ENCODE results near the gene CLEC4F.

CLEC4F gene

GRCh38 chr2:70828914-70829824 is 8.8 kb upstream of the CLEC4F start:
- DNase-seq (ENCODE audit: insufficient read length, low spot score): no peak

DNA sequence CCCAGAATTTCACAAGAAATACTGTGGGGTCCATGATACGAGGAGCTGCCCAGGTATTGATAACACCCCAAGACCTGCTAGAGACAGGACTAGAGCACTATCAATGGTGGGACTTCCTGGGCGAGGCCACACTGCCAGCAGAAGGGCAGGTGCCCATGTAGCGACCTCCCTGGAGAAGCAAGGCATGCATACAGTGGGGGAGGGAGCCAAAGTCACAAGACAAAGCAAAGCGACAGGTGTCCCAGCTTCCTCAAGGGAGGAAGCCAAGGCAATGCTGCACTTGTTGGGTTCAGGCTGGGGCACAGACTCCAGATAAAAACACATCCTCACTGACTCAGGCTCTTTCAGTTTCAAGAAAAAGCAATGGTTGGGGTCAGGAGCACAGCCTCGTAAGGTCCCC is 7.7 kb upstream of the CLEC4F start:
- TF ChIP-seq PAX5 (IDR thresholded peaks at IDR 0.05; ENCODE audit: insufficient read depth, low read length, severe bottlenecking) (no peak), POLR2A (IDR thresholded peaks at IDR 0.05; ENCODE audit: low read depth, low read length) (no peak), TAF1 (IDR thresholded peaks at IDR 0.05; ENCODE audit: low read depth, low read length) (no peak), POLR2AphosphoS5 (IDR thresholded peaks at IDR 0.05; ENCODE audit: low read depth, low read length) (no peak), SPI1 (IDR thresholded peaks at IDR 0.05; ENCODE audit: low read depth, low read length) (no peak), POU2F2 (IDR thresholded peaks at IDR 0.05; ENCODE audit: low read depth, low read length) (no peak)
- FAIRE-seq (no peak), DNase-seq (ENCODE audit: insufficient read length, low spot score) (no peak)

More at GRCh38 chr2:70828914-70829824, 8.8 kb upstream of the CLEC4F start:
- no peak for FAIRE-seq
- no peak for TF ChIP-seq POLR2A (IDR thresholded peaks at IDR 0.05; ENCODE audit: low read depth, low read length)
- TF ChIP-seq SPI1 (IDR thresholded peaks at IDR 0.05; ENCODE audit: low read depth, low read length): no peak
- TF ChIP-seq POLR2AphosphoS5 (IDR thresholded peaks at IDR 0.05; ENCODE audit: low read depth, low read length): no peak
- TF ChIP-seq POU2F2 (IDR thresholded peaks at IDR 0.05; ENCODE audit: low read depth, low read length): no peak
- TF ChIP-seq TAF1 (IDR thresholded peaks at IDR 0.05; ENCODE audit: low read depth, low read length): no peak
- TF ChIP-seq PAX5 (IDR thresholded peaks at IDR 0.05; ENCODE audit: insufficient read depth, low read length, severe bottlenecking): no peak

DNA sequence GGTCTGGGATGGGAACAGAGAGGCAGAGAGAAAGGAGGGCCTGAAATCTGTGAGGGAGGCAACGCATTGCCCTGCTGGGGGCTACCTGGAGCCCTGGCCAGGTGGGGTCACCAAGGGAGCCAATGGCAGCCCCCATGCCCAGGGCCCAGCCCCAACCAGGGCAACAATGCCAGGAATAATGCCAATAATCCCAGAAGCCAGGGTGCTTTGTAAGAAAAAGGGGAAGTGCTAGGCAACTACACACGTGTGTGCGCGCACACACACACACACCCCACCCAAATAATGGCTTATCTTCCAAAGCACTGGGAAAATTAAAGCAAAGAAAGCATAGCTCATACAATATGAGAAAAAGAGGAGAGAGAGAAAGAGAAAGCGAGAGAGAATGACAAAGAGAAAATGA is 7.0 kb upstream of the CLEC4F start:
- DNase-seq (ENCODE audit: insufficient read length, low spot score): no peak
- FAIRE-seq: no peak
- TF ChIP-seq POLR2AphosphoS5 (IDR thresholded peaks at IDR 0.05; ENCODE audit: low read depth, low read length) (no peak), SPI1 (IDR thresholded peaks at IDR 0.05; ENCODE audit: low read depth, low read length) (0 out of 2 replicates have a peak, but pooled peaks have one; percentile 18), PAX5 (IDR thresholded peaks at IDR 0.05; ENCODE audit: insufficient read depth, low read length, severe bottlenecking) (no peak)

DNA sequence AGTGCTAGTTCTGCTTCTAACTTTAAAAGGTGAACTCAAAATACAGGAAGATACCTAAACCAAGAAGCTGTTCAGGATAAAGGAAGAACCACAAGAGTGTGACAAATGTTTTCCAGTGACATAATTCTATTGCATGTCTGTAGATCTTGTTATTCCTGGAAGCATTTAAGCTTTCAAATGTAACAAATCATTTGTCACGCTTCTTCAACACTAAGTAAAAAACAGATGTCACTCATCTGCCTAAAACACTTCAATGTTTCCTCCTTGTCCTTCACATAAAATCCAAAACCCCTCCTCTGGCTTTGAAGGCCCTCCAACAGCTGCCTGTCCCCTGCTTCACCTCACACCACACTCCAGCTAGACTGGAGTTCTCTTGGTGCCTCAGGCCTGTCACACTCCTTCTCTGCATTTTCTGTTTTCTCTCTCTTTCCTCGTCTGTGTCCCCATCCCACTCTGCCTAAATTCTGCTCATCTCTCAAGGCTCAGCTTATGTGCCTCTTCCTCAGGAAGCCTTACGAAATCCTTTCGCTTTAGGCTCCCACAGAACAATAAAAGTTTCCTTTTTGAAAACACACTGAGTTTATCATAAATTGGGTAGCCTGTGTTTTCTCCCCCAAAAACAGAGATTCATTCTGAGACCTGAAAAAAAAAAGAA is 6.4 kb upstream of the CLEC4F start:
- TF ChIP-seq PAX5 (IDR thresholded peaks at IDR 0.05; ENCODE audit: insufficient read depth, low read length, severe bottlenecking) (no peak), POLR2A (IDR thresholded peaks at IDR 0.05; ENCODE audit: low read depth, low read length) (no peak)
- FAIRE-seq: no peak
- no peak for DNase-seq (ENCODE audit: insufficient read length, low spot score)

- FAIRE-seq: no peak
- TF ChIP-seq PAX5 (IDR thresholded peaks at IDR 0.05; ENCODE audit: insufficient read depth, low read length, severe bottlenecking): no peak
- no peak for TF ChIP-seq POU2F2 (IDR thresholded peaks at IDR 0.05; ENCODE audit: low read depth, low read length)
- TF ChIP-seq POLR2AphosphoS5 (IDR thresholded peaks at IDR 0.05; ENCODE audit: low read depth, low read length): no peak
- TF ChIP-seq TAF1 (IDR thresholded peaks at IDR 0.05; ENCODE audit: low read depth, low read length): no peak
- TF ChIP-seq POLR2A (IDR thresholded peaks at IDR 0.05; ENCODE audit: low read depth, low read length): no peak
- TF ChIP-seq SPI1 (IDR thresholded peaks at IDR 0.05; ENCODE audit: low read depth, low read length): no peak
- no peak for DNase-seq (ENCODE audit: insufficient read length, low spot score)
These were observed 2.9 kb upstream of the CLEC4F start for GRCh38 chr2:70823249-70823648.

- TF ChIP-seq TAF1 (IDR thresholded peaks at IDR 0.05; ENCODE audit: low read depth, low read length) (no peak), POLR2A (IDR thresholded peaks at IDR 0.05; ENCODE audit: low read depth, low read length) (no peak)
- DNase-seq (ENCODE audit: insufficient read length, low spot score) (no peak), FAIRE-seq (no peak)
These were observed 2.4 kb upstream of the CLEC4F start for GRCh38 chr2:70822843-70823242.

GRCh38 chr2:70817284-70817954 is 3.0 kb downstream of the CLEC4F start:
- TF ChIP-seq PAX5 (IDR thresholded peaks at IDR 0.05; ENCODE audit: insufficient read depth, low read length, severe bottlenecking): no peak
- TF ChIP-seq POLR2A (IDR thresholded peaks at IDR 0.05; ENCODE audit: low read depth, low read length): no peak
- DNase-seq (ENCODE audit: insufficient read length, low spot score) (no peak), FAIRE-seq (no peak)

GRCh38 chr2:70816726-70817125 is 3.7 kb downstream of the CLEC4F start:
- no peak for TF ChIP-seq POLR2AphosphoS5 (IDR thresholded peaks at IDR 0.05; ENCODE audit: low read depth, low read length)
- TF ChIP-seq PAX5 (IDR thresholded peaks at IDR 0.05; ENCODE audit: insufficient read depth, low read length, severe bottlenecking): no peak
- no peak for TF ChIP-seq TAF1 (IDR thresholded peaks at IDR 0.05; ENCODE audit: low read depth, low read length)
- TF ChIP-seq SPI1 (IDR thresholded peaks at IDR 0.05; ENCODE audit: low read depth, low read length): no peak
- FAIRE-seq (no peak), DNase-seq (ENCODE audit: insufficient read length, low spot score) (no peak)

GRCh38 chr2:70808983-70809958 is 11.1 kb downstream of the CLEC4F start:
- TF ChIP-seq POLR2AphosphoS5 (IDR thresholded peaks at IDR 0.05; ENCODE audit: low read depth, low read length): no peak
- no peak for TF ChIP-seq POLR2A (IDR thresholded peaks at IDR 0.05; ENCODE audit: low read depth, low read length)
- TF ChIP-seq SPI1 (IDR thresholded peaks at IDR 0.05; ENCODE audit: low read depth, low read length): no peak
- TF ChIP-seq TAF1 (IDR thresholded peaks at IDR 0.05; ENCODE audit: low read depth, low read length): no peak
- TF ChIP-seq POU2F2 (IDR thresholded peaks at IDR 0.05; ENCODE audit: low read depth, low read length): no peak
- TF ChIP-seq PAX5 (IDR thresholded peaks at IDR 0.05; ENCODE audit: insufficient read depth, low read length, severe bottlenecking): no peak
- FAIRE-seq (no peak), DNase-seq (ENCODE audit: insufficient read length, low spot score) (no peak)

Data from GM12891 (cell line).